ENCODE results near the gene SLC41A1.

The SLC41A1 gene

GRCh38 chr1:205834751-205835150 lies 21.8 kb upstream of the SLC41A1 start:
- Histone ChIP-seq H3K36me3 (replicated peaks; ENCODE audit: low read depth, low read length) (no peaks in the 10 kb centered on the region), H3K79me2 (ENCODE audit: low read length) (peaks cover 3% of the 10 kb centered on the region; the same call in 1 of the 2 replicates), H3K27ac (ENCODE audit: low read length) (no peak overlapping the region), H3K4me3 (ENCODE audit: low read length) (no peak overlapping the region), H3K9ac (ENCODE audit: low read length) (no peak overlapping the region), H4K20me1 (ENCODE audit: insufficient read depth, low read length) (no peaks in the 10 kb centered on the region), H3K4me2 (ENCODE audit: low read length) (peak overlapping the region; percentile 38; the same call in 1 of the 2 replicates), H2AFZ (ENCODE audit: low read depth, low read length) (no peak overlapping the region), H3K9me3 (ENCODE audit: insufficient read depth, low read length) (no peaks in the 10 kb centered on the region), H3K27me3 (ENCODE audit: low read depth, low read length) (no peaks in the 10 kb centered on the region), H3K4me1 (ENCODE audit: low read length) (peaks cover 33% of the 10 kb centered on the region)
- TF ChIP-seq CTCF (IDR thresholded peaks at IDR 0.05; ENCODE audit: low read depth, low read length), result no peak
- TF ChIP-seq EZH2phosphoT487 (IDR thresholded peaks at IDR 0.05; ENCODE audit: low read depth), result no peak

- TF ChIP-seq EZH2phosphoT487 (IDR thresholded peaks at IDR 0.05; ENCODE audit: low read depth) (no peak), CTCF (IDR thresholded peaks at IDR 0.05; ENCODE audit: low read depth, low read length) (no peak)
- no peaks in the 10 kb centered on the region for H3K27me3 ChIP-seq (ENCODE audit: low read depth, low read length)
- H3K27ac ChIP-seq (ENCODE audit: low read length), result peak overlapping the region; percentile 69
- H4K20me1 ChIP-seq (ENCODE audit: insufficient read depth, low read length), result no peaks in the 10 kb centered on the region
- H3K4me1 ChIP-seq (ENCODE audit: low read length), result peaks cover 50% of the 10 kb centered on the region
- H3K9ac ChIP-seq (ENCODE audit: low read length), result peak overlapping the region; percentile 52
- H2AFZ ChIP-seq (ENCODE audit: low read depth, low read length), result peak overlapping the region; percentile 10; the same call in 1 of the 2 replicates
- H3K9me3 ChIP-seq (ENCODE audit: insufficient read depth, low read length), result no peaks in the 10 kb centered on the region
- peaks cover 9% of the 10 kb centered on the region for H3K79me2 ChIP-seq (ENCODE audit: low read length)
- H3K4me3 ChIP-seq (ENCODE audit: low read length), result peak overlapping the region; percentile 62
- H3K36me3 ChIP-seq (replicated peaks; ENCODE audit: low read depth, low read length), result no peaks in the 10 kb centered on the region
- H3K4me2 ChIP-seq (ENCODE audit: low read length), result peak overlapping the region; percentile 79
These were observed 19.3 kb upstream of the SLC41A1 start for GRCh38 chr1:205832326-205832751.

- Histone ChIP-seq H4K20me1 (ENCODE audit: insufficient read depth, low read length) (no peaks in the 10 kb centered on the region), H2AFZ (ENCODE audit: low read depth, low read length) (no peak overlapping the region), H3K9me3 (ENCODE audit: insufficient read depth, low read length) (peaks cover 17% of the 10 kb centered on the region), H3K27ac (ENCODE audit: low read length) (peak overlapping the region; percentile 84), H3K36me3 (replicated peaks; ENCODE audit: low read depth, low read length) (peaks cover 17% of the 10 kb centered on the region), H3K4me3 (ENCODE audit: low read length) (no peak overlapping the region), H3K9ac (ENCODE audit: low read length) (peak overlapping the region; percentile 59; the same call in 1 of the 2 replicates), H3K4me2 (ENCODE audit: low read length) (peak overlapping the region; percentile 71), H3K4me1 (ENCODE audit: low read length) (peaks cover 61% of the 10 kb centered on the region), H3K27me3 (ENCODE audit: low read depth, low read length) (no peaks in the 10 kb centered on the region), H3K79me2 (ENCODE audit: low read length) (peaks cover 39% of the 10 kb centered on the region)
- no peak for TF ChIP-seq EZH2phosphoT487 (IDR thresholded peaks at IDR 0.05; ENCODE audit: low read depth)
- TF ChIP-seq CTCF (IDR thresholded peaks at IDR 0.05; ENCODE audit: low read depth, low read length), result peak; percentile 32
These were observed 14.6 kb upstream of the SLC41A1 start for GRCh38 chr1:205827623-205828022.

- Histone ChIP-seq H3K4me1 (ENCODE audit: low read length) (peaks cover 55% of the 10 kb centered on the region), H3K4me2 (ENCODE audit: low read length) (peak overlapping the region; percentile 71), H3K9me3 (ENCODE audit: insufficient read depth, low read length) (peaks cover 23% of the 10 kb centered on the region), H3K27me3 (ENCODE audit: low read depth, low read length) (no peaks in the 10 kb centered on the region), H3K27ac (ENCODE audit: low read length) (peak overlapping the region; percentile 84), H3K36me3 (replicated peaks; ENCODE audit: low read depth, low read length) (peaks cover 23% of the 10 kb centered on the region), H2AFZ (ENCODE audit: low read depth, low read length) (no peak overlapping the region), H3K4me3 (ENCODE audit: low read length) (peak overlapping the region; percentile 51), H3K79me2 (ENCODE audit: low read length) (peaks cover 41% of the 10 kb centered on the region), H3K9ac (ENCODE audit: low read length) (peak overlapping the region; percentile 59), H4K20me1 (ENCODE audit: insufficient read depth, low read length) (no peaks in the 10 kb centered on the region)
- TF ChIP-seq EZH2phosphoT487 (IDR thresholded peaks at IDR 0.05; ENCODE audit: low read depth) (no peak), CTCF (IDR thresholded peaks at IDR 0.05; ENCODE audit: low read depth, low read length) (no peak)
These were observed 14.0 kb upstream of the SLC41A1 start for GRCh38 chr1:205826995-205827394.
